GM06990 (cell line): Measurements from ENCODE around the gene ZAR1.

ENCODE experiments used
- DNase-seq: peaks from one replicate; pipeline ENCODE4 v3.0.0-alpha.2; 2011; ENCODE audit not compliant: insufficient read length; ENCODE audit errors: extremely low read depth
- H3K27me3 ChIP-seq: replicated peaks from 2 replicates; pipeline ENCODE4 v1.6.0; 2011; ENCODE audit warnings: low read length; ENCODE audit not compliant: control insufficient read depth, insufficient read depth
- H3K36me3 ChIP-seq: 2 replicates; pipeline ENCODE4 v1.5.1; 2011; ENCODE audit warnings: low read length; ENCODE audit not compliant: control insufficient read depth, insufficient read depth
- H3K4me3 ChIP-seq: replicated peaks from 2 replicates; pipeline ENCODE4 v1.5.1; 2011; ENCODE audit warnings: low read depth, mild to moderate bottlenecking, control low read depth, low read length
- CTCF ChIP-seq: IDR thresholded peaks from 2 replicates; pipeline ENCODE4 v1.5.1; 2011; ENCODE audit warnings: low read length, control low read depth, mild to moderate bottlenecking, inconsistent platforms; ENCODE audit not compliant: insufficient read depth, poor library complexity, severe bottlenecking

ZAR1 gene

GRCh38 chr4:48454591-48454990 lies 35.5 kb upstream of the ZAR1 start:
- no peak for DNase-seq
- TF ChIP-seq CTCF, result no peak
- Histone ChIP-seq H3K4me3 (no peak overlapping the region), H3K36me3 (no peaks in the 10 kb centered on the region), H3K27me3 (no peaks in the 10 kb centered on the region)

GRCh38 chr4:48461000-48461399 lies 29.1 kb upstream of the ZAR1 start:
- DNase-seq, result no peak
- H3K4me3 ChIP-seq, result no peak overlapping the region
- H3K36me3 ChIP-seq, result no peaks in the 10 kb centered on the region
- TF ChIP-seq CTCF, result no peak
- H3K27me3 ChIP-seq, result no peaks in the 10 kb centered on the region

- no peak for TF ChIP-seq CTCF
- H3K36me3 ChIP-seq, result no peaks in the 10 kb centered on the region
- no peak overlapping the region for H3K4me3 ChIP-seq
- H3K27me3 ChIP-seq, result no peaks in the 10 kb centered on the region
- no peak for DNase-seq
Observed at GRCh38 chr4:48462363-48462762, 27.7 kb upstream of the ZAR1 start.

GRCh38 chr4:48467442-48467841 lies 22.6 kb upstream of the ZAR1 start:
- no peak for TF ChIP-seq CTCF
- H3K36me3 ChIP-seq, result no peaks in the 10 kb centered on the region
- H3K4me3 ChIP-seq, result no peak overlapping the region
- DNase-seq, result no peak
- H3K27me3 ChIP-seq, result no peaks in the 10 kb centered on the region

- no peak for TF ChIP-seq CTCF
- DNase-seq, result no peak
- no peaks in the 10 kb centered on the region for H3K36me3 ChIP-seq
Observed at GRCh38 chr4:48467891-48468290, 22.2 kb upstream of the ZAR1 start.

GRCh38 chr4:48470137-48470536 lies 19.9 kb upstream of the ZAR1 start:
- H3K4me3 ChIP-seq, result no peak overlapping the region
- no peaks in the 10 kb centered on the region for H3K36me3 ChIP-seq
- DNase-seq, result no peak
- no peak for TF ChIP-seq CTCF
- H3K27me3 ChIP-seq, result no peaks in the 10 kb centered on the region

More at GRCh38 chr4:48467891-48468290, 22.2 kb upstream of the ZAR1 start:
- no peaks in the 10 kb centered on the region for H3K27me3 ChIP-seq
- no peak overlapping the region for H3K4me3 ChIP-seq
